DOHH2 (cell line): ENCODE data around the gene FADD.

Experiments used
- H3F3A ChIP-seq: fragments of 200-600 bp; sonication (generic), shearing (Covaris generic); 2 replicates; pipeline ENCODE4 v1.6.0; 2016; ENCODE audit warnings: antibody characterized with exemption, mild to moderate bottlenecking; ENCODE audit not compliant: control insufficient read depth, insufficient read depth
- H3K27ac ChIP-seq: fragments of 200-600 bp; sonication (generic); 2 replicates; pipeline ENCODE4 v1.5.1; 2014; ENCODE audit warnings: low read depth, mild to moderate bottlenecking, low read length, moderate library complexity
- H3K27me3 ChIP-seq: fragments of 200-600 bp; sonication (generic); 2 replicates; pipeline ENCODE4 v1.6.1; 2014; ENCODE audit warnings: mild to moderate bottlenecking, low read length, mixed read lengths; ENCODE audit not compliant: control insufficient read depth
- H3K36me3 ChIP-seq: fragments of 200-600 bp; sonication (generic); 2 replicates; pipeline ENCODE4 v1.6.1; 2014; ENCODE audit warnings: mild to moderate bottlenecking, low read length, moderate library complexity, mixed read lengths; ENCODE audit not compliant: control insufficient read depth
- H3K4me1 ChIP-seq: fragments of 200-600 bp; sonication (generic); 2 replicates; pipeline ENCODE4 v1.6.1; 2014; ENCODE audit warnings: mild to moderate bottlenecking, low read length, mixed read lengths; ENCODE audit not compliant: control insufficient read depth
- H3K4me2 ChIP-seq: fragments of 200-600 bp; sonication (generic); 2 replicates; pipeline ENCODE4 v1.6.0; 2014; ENCODE audit warnings: mild to moderate bottlenecking, low read length, moderate library complexity
- H3K4me3 ChIP-seq: fragments of 200-600 bp; sonication (generic); 2 replicates; pipeline ENCODE4 v1.5.1; 2014; ENCODE audit warnings: mild to moderate bottlenecking, low read length, mixed read lengths
- H3K79me2 ChIP-seq: fragments of 200-600 bp; sonication (generic); 2 replicates; pipeline ENCODE4 v1.6.1; 2014; ENCODE audit warnings: mild to moderate bottlenecking, low read length, mixed read lengths; ENCODE audit not compliant: control insufficient read depth
- H3K9me2 ChIP-seq: fragments of 200-600 bp; sonication (generic); replicated peaks from 2 replicates; pipeline ENCODE4 v1.6.1; 2014; ENCODE audit warnings: mild to moderate bottlenecking, low read length, mixed read lengths; ENCODE audit not compliant: control insufficient read depth
- H3K9me3 ChIP-seq: fragments of 200-600 bp; sonication (generic); 2 replicates; pipeline ENCODE4 v1.6.1; 2014; ENCODE audit warnings: antibody characterized with exemption, low read length, mixed read lengths; ENCODE audit not compliant: control insufficient read depth, insufficient read depth
- H4K20me1 ChIP-seq: fragments of 200-600 bp; sonication (generic); 2 replicates; pipeline ENCODE4 v1.6.0; 2014; ENCODE audit warnings: low read depth, mild to moderate bottlenecking, antibody characterized with exemption, low read length, moderate library complexity; ENCODE audit not compliant: control insufficient read depth, insufficient read depth
- EZH2phosphoT487 ChIP-seq: fragments of 200-600 bp; sonication (generic); IDR thresholded peaks from 2 replicates; pipeline ENCODE4 v1.6.1; 2017; ENCODE audit warnings: borderline replicate concordance, mild to moderate bottlenecking, antibody characterized with exemption, low read length, moderate library complexity, mixed read lengths
- TF ChIP-seq, protein P1 (sequence below): fragments of 200-600 bp; sonication (generic); IDR thresholded peaks from one replicate; pipeline ENCODE4 v1.5.1; 2014; ENCODE audit warnings: antibody characterized with exemption, mild to moderate bottlenecking, low read depth, low read length; ENCODE audit not compliant: poor library complexity, severe bottlenecking

FADD gene

GRCh38 chr11:70158201-70158600 lies 44.9 kb upstream of the FADD start:
- H3K27ac ChIP-seq, result no peak overlapping the region
- H3K4me1 ChIP-seq, result no peaks in the 10 kb centered on the region
- TF ChIP-seq EZH2phosphoT487, result no peak
- TF ChIP-seq, protein P1, sequence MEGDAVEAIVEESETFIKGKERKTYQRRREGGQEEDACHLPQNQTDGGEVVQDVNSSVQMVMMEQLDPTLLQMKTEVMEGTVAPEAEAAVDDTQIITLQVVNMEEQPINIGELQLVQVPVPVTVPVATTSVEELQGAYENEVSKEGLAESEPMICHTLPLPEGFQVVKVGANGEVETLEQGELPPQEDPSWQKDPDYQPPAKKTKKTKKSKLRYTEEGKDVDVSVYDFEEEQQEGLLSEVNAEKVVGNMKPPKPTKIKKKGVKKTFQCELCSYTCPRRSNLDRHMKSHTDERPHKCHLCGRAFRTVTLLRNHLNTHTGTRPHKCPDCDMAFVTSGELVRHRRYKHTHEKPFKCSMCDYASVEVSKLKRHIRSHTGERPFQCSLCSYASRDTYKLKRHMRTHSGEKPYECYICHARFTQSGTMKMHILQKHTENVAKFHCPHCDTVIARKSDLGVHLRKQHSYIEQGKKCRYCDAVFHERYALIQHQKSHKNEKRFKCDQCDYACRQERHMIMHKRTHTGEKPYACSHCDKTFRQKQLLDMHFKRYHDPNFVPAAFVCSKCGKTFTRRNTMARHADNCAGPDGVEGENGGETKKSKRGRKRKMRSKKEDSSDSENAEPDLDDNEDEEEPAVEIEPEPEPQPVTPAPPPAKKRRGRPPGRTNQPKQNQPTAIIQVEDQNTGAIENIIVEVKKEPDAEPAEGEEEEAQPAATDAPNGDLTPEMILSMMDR, result peak; percentile 40
- H3K4me3 ChIP-seq, result no peak overlapping the region
- H3F3A ChIP-seq, result no peaks in the 10 kb centered on the region
- no peaks in the 10 kb centered on the region for H3K27me3 ChIP-seq
- H3K36me3 ChIP-seq, result no peaks in the 10 kb centered on the region
- no peaks in the 10 kb centered on the region for H3K79me2 ChIP-seq
- no peaks in the 10 kb centered on the region for H4K20me1 ChIP-seq
- no peaks in the 10 kb centered on the region for H3K9me2 ChIP-seq
- no peaks in the 10 kb centered on the region for H3K9me3 ChIP-seq
- no peak overlapping the region for H3K4me2 ChIP-seq

GRCh38 chr11:70158757-70159389 lies 44.2 kb upstream of the FADD start:
- Histone ChIP-seq H3K79me2 (no peaks in the 10 kb centered on the region), H3K27me3 (no peaks in the 10 kb centered on the region), H3K27ac (no peak overlapping the region), H3K4me1 (no peaks in the 10 kb centered on the region), H3K4me3 (no peak overlapping the region), H3K9me3 (no peaks in the 10 kb centered on the region), H3F3A (no peaks in the 10 kb centered on the region), H4K20me1 (no peaks in the 10 kb centered on the region), H3K36me3 (no peaks in the 10 kb centered on the region), H3K9me2 (no peaks in the 10 kb centered on the region), H3K4me2 (no peak overlapping the region)
- TF ChIP-seq EZH2phosphoT487, result no peak
- TF ChIP-seq, protein P1, result no peak

DNA sequence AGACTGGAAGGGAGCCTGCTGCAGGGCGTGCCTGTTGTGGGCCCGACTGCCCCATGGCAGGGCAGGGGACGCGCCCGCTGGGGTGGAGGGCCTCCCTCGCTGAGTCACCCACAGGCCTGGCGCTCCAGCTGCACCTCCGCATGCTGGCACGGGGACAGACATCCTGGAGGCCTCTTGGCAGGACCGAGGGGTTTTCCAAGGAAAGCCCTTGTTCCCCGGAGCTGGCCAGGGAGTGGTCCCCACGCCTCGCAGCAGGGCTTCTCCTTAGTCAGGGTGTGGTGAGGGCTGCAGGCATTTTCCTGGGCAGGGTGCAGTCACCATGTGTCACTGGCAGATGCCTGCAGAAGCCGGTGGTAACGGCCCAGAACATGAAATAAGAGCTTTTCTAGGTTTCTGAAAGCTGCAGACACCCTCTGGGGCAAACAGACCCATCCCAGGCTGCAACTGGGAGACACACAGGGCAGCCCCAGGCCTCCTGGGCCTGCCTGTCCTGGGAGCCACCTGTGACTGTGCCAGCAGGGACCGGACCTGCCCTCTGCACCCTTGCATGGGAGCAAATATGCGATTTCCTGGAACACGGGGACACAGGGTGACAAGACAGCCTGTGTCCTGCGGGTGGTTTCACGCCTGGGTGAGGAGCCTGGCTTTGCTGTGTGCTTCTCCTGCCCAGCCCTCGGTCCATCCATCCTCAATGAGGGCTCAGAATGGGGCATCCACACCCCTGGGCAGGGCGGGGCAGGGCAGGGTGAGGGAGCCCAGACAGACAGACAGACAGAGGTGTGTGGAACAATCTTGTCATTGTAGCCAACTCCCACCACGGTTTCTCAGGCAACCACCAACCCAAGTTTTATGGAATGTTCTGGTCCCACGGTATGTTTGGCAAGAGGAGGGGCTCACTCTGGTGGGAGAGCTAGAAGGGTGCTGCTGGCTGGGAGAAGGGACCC lies 43.2 kb upstream of the FADD start:
- Histone ChIP-seq H3K9me3 (no peaks in the 10 kb centered on the region), H3K79me2 (no peaks in the 10 kb centered on the region), H3K27ac (no peak overlapping the region), H4K20me1 (no peaks in the 10 kb centered on the region), H3K27me3 (no peaks in the 10 kb centered on the region), H3K9me2 (no peaks in the 10 kb centered on the region), H3K4me3 (no peak overlapping the region), H3K4me1 (no peaks in the 10 kb centered on the region), H3K4me2 (no peak overlapping the region), H3F3A (no peaks in the 10 kb centered on the region), H3K36me3 (no peaks in the 10 kb centered on the region)
- no peak for TF ChIP-seq EZH2phosphoT487
- TF ChIP-seq, protein P1, result no peak
